ENCODE measurements around the gene IL26.

Gene IL26

DNA sequence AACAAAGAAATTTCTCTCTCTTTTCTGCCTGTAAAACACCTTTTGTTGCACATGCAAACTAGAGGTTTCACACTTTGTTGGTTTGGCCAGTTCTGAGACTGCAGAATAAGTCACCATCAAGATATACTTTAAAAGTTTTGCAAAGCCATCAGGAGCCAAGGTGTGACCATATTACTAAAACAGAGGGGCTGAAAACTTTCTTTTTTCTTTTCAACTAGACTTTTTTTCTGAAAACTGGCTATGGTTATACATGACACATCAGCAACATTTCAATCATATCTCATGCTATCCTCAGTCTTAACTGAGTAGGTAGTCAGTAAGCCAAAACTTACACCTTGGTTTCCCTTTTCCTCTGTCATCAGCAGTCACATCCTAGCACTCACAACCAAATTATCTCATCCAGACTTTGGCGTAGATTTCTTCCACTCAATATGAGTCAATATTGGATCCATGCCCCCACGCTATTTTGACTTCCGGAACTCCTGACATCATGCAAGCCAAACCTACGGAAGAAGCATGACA, 62.0 kb downstream of the IL26 start:
- TF ChIP-seq, protein P1, sequence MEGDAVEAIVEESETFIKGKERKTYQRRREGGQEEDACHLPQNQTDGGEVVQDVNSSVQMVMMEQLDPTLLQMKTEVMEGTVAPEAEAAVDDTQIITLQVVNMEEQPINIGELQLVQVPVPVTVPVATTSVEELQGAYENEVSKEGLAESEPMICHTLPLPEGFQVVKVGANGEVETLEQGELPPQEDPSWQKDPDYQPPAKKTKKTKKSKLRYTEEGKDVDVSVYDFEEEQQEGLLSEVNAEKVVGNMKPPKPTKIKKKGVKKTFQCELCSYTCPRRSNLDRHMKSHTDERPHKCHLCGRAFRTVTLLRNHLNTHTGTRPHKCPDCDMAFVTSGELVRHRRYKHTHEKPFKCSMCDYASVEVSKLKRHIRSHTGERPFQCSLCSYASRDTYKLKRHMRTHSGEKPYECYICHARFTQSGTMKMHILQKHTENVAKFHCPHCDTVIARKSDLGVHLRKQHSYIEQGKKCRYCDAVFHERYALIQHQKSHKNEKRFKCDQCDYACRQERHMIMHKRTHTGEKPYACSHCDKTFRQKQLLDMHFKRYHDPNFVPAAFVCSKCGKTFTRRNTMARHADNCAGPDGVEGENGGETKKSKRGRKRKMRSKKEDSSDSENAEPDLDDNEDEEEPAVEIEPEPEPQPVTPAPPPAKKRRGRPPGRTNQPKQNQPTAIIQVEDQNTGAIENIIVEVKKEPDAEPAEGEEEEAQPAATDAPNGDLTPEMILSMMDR (IDR thresholded peaks at IDR 0.05; ENCODE audit: low read depth, low read length, missing control alignments) = no peak
- DNase-seq (ENCODE audit: low read depth) = no peak
- no peak overlapping the region for H3K4me3 ChIP-seq (ENCODE audit: low read depth, low read length)

DNA sequence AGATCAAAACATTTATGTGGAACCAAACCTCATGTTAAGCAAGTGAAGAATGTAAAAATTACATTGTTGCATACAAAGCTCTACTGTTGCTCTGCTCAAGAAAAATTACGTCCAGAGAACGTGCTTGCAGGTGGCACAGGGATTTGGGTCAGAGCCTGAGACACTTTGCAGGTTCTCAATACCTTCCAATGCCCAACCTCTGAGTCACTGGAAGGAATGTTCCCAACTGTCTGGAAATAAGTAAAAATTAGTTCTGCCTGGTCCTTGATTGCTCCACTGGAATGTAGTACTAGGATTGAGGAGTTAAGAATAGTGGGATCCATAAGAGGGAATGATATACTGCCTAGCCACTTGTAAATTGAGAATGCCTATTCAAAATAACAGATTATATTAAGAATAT, 63.2 kb downstream of the IL26 start:
- no peak overlapping the region for H3K4me3 ChIP-seq (ENCODE audit: low read depth, low read length)
- DNase-seq (ENCODE audit: low read depth) = no peak
- TF ChIP-seq, protein P1 (IDR thresholded peaks at IDR 0.05; ENCODE audit: low read depth, low read length, missing control alignments) = no peak

DNA sequence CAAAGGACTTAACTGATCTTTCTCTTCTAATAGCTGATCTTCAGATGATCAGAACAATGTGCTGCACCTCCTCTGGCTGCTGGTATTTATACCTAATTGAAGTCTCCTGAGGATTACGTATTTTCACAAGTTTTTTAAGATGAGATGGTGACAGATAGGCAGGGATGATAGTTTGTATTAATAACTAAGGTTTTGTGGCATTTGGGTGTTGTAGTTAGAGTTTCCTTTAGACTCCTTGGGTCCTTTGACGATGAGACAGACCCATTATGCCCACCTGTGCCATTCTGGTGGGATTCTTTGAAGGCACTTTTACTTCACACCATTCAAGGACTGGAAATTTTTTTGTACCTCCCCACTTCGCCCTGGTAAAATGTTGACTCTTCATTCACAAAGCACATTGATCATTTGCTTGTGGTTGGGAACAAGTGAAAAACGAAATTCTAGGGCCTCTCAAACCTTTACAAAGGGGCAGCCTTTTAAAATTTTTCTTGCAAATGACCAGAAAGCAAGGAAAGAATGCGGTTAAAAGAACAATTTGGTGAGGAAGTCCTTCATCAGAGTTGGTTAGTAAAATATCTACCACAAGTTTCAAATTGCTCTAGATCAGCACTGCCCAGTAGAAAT, 65.8 kb downstream of the IL26 start, which contains the start of gene IFNG:
Gene IFNG (minus strand): TSS at position 60 of the 624 bp plus-strand sequence. CDS start 125 bp downstream, outside the sequence.
- DNase-seq (ENCODE audit: low read depth) = no peak
- H3K4me3 ChIP-seq (ENCODE audit: low read depth, low read length) = no peak within 1 kb of the TSS
- TF ChIP-seq, protein P1 (IDR thresholded peaks at IDR 0.05; ENCODE audit: low read depth, low read length, missing control alignments) = no peak

DNA sequence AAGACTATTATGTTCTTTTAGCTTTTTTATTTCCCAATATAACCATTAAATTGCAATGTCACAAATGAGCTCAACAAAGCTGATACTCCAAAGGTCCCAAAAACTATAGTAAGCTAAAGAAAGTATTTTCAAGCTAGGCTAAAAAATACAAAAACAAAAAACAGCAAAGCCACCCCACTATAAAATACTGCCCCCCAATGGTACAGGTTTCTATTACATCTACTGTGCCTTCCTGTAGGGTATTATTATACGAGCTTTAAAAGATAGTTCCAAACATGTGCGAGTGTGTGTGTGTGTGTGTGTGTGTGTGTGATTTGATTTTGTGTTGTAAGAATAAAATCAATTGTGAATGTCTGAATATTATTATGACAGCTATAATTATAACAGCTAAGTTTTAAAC, 67.2 kb downstream of the IL26 start:
- no peak for DNase-seq (ENCODE audit: low read depth)
- TF ChIP-seq, protein P1 (IDR thresholded peaks at IDR 0.05; ENCODE audit: low read depth, low read length, missing control alignments) = peak; percentile 46
- no peak overlapping the region for H3K4me3 ChIP-seq (ENCODE audit: low read depth, low read length)

DNA sequence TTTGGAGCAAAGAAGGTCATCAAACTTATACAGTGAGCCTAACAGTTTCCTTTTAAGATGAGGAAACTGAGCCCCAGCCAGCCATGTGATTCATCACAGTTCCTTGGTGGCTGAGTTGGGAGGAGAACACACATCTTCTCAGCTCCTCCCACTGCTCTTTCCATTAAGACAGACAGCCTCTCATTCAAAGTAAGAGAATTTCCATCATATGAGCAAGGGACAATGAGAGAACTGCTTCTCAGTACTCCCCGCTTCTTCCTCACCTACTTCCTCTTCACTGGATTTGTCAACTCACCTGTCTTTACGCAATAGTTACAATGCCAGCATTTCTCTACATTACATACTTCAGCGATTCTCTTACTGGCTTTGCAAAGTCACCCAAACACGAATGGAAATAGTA, 68.2 kb downstream of the IL26 start:
- no peak for DNase-seq (ENCODE audit: low read depth)
- TF ChIP-seq, protein P1 (IDR thresholded peaks at IDR 0.05; ENCODE audit: low read depth, low read length, missing control alignments) = no peak
- H3K4me3 ChIP-seq (ENCODE audit: low read depth, low read length) = no peak overlapping the region

DNA sequence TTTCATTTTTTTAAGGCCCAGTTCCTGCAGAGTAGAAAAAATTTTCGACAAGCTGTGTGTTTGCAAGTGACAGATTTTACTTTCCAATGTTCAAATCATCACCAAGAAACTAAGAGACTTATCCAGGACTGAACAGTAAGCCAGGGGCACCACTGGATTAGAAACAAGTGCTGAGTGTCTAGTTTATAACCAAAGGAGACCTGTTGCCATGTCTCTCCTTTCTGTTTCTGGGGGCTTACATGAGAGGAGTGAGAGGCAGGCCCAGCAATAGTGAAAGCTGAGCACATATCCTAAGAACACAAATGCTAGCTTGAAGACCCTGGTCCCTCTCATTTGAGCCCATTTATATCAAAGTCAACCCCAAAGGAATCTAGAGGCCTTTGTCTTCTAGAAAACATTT, 69.0 kb downstream of the IL26 start:
- DNase-seq (ENCODE audit: low read depth) = no peak
- TF ChIP-seq, protein P1 (IDR thresholded peaks at IDR 0.05; ENCODE audit: low read depth, low read length, missing control alignments) = no peak
- no peak overlapping the region for H3K4me3 ChIP-seq (ENCODE audit: low read depth, low read length)

DNA sequence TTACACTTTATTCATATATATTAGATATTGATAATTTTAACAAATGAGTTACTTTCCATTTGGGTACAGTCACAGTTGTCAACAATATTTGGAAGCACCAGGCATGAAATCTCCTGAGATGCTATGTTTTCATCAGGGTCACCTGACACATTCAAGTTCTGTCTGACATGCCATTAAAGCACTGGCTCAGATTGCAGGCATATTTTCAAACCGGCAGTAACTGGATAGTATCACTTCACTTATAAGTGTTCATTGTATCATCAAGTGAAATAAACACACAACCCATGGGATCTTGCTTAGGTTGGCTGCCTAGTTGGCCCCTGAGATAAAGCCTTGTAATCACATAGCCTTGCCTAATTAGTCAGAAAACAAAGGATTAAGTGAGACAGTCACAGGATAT, 70.8 kb downstream of the IL26 start:
- no peak for DNase-seq (ENCODE audit: low read depth)
- H3K4me3 ChIP-seq (ENCODE audit: low read depth, low read length) = no peak overlapping the region
- TF ChIP-seq, protein P1 (IDR thresholded peaks at IDR 0.05; ENCODE audit: low read depth, low read length, missing control alignments) = no peak
